GM12865 (cell line): ENCODE measurements around the gene TRHDE.
"Not testable (repeated sequence)": the region's sequence is repeated elsewhere in the genome, so short reads cannot be mapped to it uniquely, and the experiment has no call there.

Experiments
- DNase-seq: peaks from one replicate; pipeline ENCODE4 v3.0.0; 2010; ENCODE audit warnings: low read depth
- H3K4me3 ChIP-seq: 2 replicates; pipeline ENCODE4 v1.5.1; 2011; ENCODE audit warnings: mild to moderate bottlenecking, low read depth, low read length, control low read depth
- CTCF ChIP-seq: IDR thresholded peaks from 2 replicates; pipeline ENCODE4 v1.5.1; 2011; ENCODE audit warnings: low read length, control low read depth, low read depth, inconsistent platforms; ENCODE audit not compliant: insufficient read depth; ENCODE audit errors: missing control alignments

TRHDE gene

GRCh38 chr12:72647139-72647538, 375.0 kb downstream of the TRHDE start:
- DNase-seq, result no peak
- TF ChIP-seq CTCF, result no peak
- H3K4me3 ChIP-seq, result no peak overlapping the region

GRCh38 chr12:72658615-72659014, 386.4 kb downstream of the TRHDE start:
- DNase-seq, result no peak
- H3K4me3 ChIP-seq, result no peak overlapping the region
- no peak for TF ChIP-seq CTCF

- not testable (repeated sequence) for H3K4me3 ChIP-seq, DNase-seq
Measured at GRCh38 chr12:72660174-72660573, 388.0 kb downstream of the TRHDE start.

- no peak for TF ChIP-seq CTCF
- H3K4me3 ChIP-seq, result no peak overlapping the region
- peak; percentile 44 for DNase-seq
Measured at GRCh38 chr12:72673853-72674252, 401.7 kb downstream of the TRHDE start.

GRCh38 chr12:72676556-72676955, 404.4 kb downstream of the TRHDE start:
- no peak for DNase-seq
- H3K4me3 ChIP-seq, result no peak overlapping the region
- TF ChIP-seq CTCF, result no peak

- no peak for TF ChIP-seq CTCF
- DNase-seq, result no peak
- no peak overlapping the region for H3K4me3 ChIP-seq
Measured at GRCh38 chr12:72677139-72677538, 405.0 kb downstream of the TRHDE start.

GRCh38 chr12:72677846-72678245, 405.7 kb downstream of the TRHDE start:
- no peak for TF ChIP-seq CTCF
- no peak overlapping the region for H3K4me3 ChIP-seq
- DNase-seq, result no peak
